ENCODE results near the gene CD84.
A peak's percentile ranks its signal among the peaks of the same experiment; 100 is the strongest.
"Not testable (repeated sequence)": the region's sequence is repeated elsewhere in the genome, so short reads cannot be mapped to it uniquely, and the experiment has no call there.

CD84 gene

DNA sequence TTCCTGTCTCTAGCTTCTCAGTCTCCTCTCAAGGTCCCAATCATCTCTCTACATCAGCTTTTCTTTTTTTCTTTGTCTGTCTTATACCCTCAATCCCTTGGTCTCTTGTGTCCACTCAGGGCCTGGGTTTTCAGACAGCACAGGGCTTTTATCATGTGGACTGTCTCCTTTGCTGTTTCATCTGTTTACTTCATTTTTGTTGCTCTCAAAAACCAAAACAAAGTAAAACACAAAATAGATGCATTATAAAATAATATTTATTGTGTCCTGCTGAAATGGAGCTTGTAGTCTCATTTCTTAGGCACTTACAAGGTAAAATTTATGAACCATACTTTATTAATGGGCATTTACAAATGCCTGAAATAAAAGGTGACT lies 38.5 kb downstream of the CD84 start:
- DNase-seq: no peak

DNA sequence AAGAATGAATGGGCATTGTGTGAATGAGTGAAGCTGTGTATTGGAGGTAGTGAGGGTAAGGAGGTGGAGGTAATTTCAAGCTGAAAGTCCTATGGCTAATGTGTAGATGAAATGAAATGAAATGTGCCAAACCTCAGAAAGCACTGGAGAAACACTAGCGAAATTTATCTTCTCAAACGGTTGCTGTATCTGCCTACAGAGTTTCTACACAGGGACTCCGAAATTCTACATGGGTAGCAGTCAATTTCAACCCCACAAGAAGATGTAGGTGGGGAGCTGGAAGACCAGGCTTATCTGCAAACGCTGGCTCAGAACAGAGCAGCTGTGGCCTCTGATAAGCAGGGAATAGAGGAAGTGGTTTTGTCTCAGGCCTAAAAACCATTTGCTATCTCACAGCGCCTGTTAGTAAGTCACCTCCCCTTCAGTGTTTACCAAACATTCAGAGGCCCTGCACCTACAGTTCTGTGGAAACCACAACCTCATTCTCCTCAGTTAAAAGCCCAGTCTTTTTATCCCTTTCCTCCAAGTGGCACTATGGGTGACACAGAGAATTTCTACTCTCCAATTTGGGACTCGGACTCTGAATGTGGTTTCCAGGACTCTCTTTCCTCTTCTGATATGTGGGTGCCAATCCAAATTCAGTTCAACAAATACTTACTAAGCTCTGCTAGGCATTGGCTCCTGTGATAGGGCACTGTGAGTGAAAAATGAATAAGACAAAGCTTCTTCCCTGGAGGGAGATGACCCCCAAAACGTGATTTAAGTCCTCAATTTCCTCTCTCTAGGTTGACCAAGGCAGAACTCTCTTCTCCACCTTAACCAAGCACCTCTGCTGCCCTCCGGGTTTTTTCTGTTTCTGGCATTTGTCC lies 39.1 kb downstream of the CD84 start:
- peak; percentile 50 to 72 (median 69) for DNase-seq

DNA sequence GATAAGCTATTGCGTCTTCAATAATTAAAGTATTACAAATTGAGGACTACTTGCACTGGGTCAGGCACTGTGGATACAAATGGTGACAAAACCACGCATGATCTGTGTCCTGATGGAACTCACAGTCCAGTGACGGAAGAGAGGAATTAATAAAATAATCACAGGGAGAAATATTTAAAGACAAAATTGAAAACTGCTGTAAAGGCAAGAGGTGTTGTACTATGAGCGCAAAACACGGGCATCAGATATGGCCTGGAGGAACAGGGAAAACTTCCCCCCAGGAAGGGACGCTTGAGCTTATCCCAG lies 39.7 kb downstream of the CD84 start:
- no peak for DNase-seq

DNA sequence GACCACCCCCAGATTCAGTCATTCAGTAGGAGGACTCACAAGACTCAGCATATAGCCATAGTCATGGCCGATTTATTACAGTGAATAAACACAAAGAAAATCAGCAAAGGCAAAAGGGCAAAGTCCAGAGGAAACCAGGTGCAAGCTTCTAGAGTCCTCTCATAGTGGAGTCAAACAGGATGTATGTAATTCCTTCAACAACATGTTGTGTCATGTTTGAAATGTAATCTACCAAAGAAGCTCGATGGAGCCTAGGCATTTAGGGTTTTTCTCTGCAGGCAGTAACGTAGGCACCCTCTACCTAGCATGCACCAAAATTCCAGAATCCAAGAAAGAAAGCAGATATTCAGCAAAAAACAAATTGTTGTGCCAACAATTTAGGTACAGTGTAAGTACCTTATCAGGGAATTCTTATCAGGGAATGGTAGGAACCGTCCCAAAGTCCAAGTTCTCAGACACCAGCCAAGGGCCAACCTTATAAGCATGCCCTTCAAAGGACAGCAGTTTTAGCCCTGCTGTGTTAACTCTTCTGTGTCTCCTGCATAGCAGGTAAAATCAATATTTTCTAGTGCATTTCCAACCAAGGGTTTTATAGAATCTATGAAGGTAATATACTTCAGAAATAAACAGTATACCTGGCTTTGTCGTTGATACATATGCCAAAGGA lies 40.2 kb downstream of the CD84 start:
- DNase-seq: no peak

DNA sequence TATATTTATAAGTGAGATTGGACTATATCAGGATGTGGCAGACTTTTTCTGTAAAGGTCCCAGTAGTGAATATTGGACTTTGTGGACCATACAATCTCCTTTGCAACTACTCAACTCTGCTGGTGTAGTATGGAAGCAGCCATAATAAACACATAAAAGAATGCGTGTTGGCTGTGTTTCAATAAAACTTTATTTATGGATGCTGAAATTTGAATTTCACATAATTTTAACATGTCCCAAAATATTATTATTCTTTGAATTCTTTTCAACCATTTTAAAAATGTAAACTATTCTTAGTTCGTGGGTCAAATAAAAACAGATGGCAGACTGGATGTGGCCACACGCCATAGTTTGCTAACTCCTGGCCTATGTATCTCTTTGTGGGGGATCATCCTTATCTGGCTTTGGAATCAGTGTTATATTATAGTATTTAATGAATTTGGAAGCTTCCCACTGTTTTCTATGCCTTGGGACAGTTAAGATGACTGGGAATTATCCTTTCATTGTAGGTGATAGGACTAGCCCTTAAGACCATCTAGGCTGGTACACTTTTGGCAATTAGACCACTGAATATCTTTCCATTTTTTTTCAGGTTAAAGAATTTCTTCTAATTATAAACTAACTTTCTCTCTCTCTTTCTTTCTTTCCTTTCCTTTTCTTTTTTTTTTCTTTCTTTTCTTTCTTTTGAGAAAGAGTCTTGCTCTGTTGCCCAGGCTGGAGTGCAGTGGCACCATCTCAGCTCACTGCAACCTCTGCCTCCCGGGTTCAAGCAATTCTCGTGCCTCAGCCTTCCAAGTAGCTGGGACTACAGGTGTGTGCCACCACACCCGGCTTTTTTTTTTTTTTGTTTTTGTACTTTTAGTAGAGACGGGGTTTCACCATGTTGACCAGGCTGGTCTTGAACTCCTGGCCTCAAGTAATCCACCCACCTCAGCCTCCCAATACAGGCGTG lies 41.3 kb downstream of the CD84 start:
- DNase-seq: no peak

DNA sequence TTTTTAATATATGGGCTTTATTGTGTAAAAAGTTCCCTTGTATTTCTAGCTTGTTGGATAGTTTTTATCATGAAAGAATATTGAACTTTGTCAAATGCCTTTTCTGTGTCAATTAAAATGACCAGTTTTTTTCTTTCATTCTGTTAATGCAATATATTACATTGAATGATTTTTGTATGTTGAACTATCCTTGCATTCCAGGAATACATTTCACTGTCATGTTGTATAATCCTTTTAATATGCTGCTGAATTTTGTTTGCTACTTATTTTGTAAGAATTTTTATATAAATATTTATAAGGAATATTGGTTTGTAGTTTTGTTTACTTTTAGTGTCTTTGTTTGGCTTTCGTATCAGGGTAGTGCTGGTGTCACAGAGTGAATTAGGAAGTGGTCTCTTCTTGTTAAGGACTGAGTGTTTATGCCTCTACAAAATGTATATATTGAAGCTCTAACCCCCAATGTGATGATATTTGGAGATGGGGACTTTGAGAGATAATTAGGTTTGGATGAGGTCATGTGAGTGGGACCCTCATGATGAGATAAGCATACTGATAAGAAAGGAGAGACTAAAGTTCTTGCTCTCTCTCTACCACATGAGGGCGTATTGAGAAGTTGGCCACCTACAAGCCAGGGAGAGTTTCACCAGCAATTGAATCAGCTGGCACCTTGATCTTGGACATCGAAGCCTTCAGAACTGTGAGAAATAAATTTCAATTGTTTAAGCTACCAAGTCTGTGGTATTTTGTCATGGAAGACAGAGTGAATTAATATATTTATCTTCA lies 44.3 kb downstream of the CD84 start:
- DNase-seq: no peak

DNA sequence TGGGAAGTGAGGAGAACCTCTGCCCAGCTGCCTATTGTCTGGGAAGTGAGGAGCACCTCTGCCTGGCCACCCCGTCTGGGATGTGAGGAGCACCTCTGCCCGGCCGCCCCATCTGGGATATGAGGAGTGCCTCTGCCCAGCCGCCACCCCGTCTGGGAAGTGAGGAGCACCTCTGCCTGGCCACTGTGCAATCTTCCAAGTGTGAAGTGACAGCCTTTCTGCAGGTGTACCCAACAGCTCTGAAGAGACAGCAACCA lies 46.8 kb downstream of the CD84 start:
- DNase-seq: not testable (repeated sequence)

DNA sequence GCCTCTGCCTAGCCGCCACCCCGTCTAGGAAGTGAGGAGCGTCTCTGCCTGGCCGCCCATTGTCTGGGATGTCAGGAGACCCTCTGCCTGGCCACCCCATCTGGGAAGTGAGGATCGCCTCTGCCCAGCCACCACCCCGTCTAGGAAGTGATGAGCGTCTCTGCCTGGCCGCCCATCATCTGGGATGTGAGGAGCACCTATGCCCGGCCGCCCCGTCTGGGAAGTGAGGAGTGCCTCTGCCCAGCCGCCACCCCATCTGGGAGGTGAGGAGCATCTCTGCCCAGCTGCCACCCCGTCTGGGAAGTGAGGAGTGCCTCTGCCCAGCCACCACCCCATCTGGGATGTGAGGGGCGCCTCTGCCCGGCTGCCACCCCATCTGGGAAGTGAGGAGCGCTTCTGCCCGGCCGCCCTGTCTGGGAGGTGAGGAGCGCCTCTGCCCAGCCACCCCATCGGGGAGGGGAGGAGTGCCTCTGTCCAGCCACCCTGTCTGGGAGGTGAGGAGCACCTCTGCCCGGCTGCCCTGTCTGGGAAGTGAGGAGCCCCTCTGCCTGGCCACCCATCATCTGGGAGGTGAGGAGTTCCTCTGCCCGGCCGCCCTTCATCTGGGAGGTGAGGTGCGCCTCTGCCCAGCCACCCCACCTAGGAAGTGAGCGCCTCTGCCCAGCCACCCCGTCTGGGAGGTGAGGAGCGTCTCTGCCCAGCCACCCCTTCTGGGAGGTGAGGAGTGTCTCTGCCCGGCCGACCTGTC lies 47.3 kb downstream of the CD84 start:
- DNase-seq: not testable (repeated sequence)

DNA sequence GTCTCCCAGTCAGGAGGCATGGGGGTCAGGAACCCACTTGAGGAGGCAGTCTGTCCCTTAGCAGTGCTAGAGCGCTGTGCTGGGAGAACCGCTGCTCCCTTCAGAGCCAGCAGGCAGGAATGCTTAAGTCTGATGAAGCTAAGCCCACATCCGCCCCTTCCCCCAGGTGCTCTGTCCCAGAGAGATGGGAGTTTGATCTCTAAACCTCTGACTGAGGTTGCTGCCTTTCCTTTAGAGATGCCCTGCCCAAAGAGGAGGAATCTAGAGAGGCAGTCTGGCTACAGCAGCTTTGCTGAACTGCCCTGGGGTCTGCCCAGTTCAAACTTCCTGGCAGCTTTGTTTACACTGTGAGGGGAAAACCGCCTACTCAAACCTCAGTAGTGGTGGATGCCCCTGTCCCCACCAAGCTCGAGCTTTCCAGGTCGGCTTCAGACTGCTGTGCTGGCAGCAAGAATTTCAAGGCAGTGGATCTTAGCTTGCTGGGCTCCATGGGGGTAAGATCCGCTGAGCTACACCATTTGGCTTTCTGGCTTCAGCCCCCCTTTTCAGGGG lies 49.8 kb downstream of the CD84 start:
- DNase-seq: not testable (repeated sequence)

DNA sequence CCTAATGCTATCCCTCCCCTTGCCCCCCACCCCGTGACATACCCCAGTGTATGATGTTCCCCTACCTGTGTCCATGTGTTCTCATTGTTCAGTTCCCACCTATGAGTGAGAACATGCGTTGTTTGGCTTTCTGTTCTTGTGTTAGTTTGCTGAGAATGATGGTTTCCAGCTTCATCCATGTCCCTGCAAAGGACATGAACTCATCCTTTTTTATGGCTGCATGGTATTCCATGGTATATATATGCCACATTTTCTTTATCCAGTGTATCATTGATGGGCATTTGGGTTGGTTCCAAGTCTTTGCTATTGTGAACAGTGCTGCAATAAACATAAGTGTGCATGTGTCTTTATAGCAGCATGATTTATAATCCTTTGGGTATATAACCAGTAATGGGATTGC lies 55.5 kb downstream of the CD84 start:
- not testable (repeated sequence) for DNase-seq

DNA sequence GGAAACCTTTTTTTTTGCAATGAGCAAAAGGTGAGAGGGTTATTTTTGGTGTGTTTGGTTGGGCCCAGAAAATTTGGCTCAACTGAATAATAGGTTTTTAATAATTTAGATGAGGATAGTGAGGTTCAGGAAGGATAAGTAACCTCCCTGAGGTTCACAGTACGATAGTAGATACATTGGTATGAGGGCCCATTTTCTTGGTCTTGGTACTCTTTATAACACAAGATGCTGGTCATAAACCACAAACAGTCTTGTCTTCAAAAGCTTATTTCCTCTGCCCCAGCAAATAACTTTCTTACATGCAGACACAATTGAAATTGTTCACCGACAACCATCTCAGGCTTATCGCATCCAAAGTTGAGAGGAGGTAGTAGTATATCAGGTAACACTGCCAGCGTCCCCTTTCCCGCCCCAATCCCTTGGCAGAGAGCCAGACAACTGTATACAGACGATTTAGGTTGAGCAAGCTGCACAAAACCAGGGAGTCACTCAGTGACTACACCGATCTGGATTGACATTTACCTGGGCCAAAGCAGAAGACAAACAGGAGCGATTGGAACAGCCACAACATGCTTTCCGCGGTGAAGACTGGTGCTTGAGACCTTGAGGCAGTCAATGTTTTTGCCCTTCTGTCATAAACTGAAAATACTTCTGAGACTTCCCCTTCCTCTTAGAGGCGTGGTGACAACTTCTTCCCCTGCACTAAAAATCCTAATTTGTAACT lies 56.5 kb downstream of the CD84 start, which contains the start of gene SLAMF6:
Gene SLAMF6 (minus strand): TSS at position 634 of the 724 bp plus-strand sequence. CDS start 63 bp downstream, at position 571.
- peak; percentile 30 to 74 (median 48) for DNase-seq

DNA sequence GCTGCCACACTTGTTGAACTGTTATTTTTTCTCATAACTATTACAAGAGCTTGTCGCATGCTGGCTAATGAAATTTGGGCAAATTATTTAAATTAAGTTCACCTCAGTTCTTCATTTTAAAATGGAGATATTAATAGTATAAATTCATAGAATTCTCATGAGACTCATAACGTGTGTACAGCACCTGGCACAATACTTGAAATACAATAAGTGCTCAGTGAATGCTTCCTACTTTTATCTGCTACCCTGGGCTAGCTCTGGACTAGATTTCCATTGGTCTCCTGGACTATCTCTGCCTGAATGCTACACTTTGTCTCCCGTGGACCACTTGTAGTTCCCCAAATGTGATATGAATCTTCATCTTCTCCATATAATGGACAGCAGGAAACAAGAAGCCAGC lies 57.2 kb downstream of the CD84 start:
- DNase-seq: no peak

DNA sequence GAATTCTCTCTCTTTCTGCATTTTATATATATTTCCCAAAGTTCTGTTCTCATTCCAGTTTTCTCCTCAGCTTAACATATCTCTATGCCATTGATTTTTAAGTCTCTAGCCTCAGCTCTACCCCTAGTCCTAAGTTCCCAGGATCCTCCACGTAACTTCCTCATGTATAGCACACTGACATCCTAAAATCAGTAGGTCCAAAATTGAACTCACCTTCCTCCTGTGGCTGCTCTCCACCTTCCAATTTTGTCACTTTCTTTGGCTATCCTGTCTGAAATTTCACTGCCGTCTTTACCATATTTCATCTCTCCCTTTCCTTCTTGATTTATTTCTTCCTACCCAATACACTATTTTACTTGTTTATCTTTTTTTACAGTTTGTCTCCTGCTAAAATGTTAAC lies 57.7 kb downstream of the CD84 start:
- no peak for DNase-seq

DNA sequence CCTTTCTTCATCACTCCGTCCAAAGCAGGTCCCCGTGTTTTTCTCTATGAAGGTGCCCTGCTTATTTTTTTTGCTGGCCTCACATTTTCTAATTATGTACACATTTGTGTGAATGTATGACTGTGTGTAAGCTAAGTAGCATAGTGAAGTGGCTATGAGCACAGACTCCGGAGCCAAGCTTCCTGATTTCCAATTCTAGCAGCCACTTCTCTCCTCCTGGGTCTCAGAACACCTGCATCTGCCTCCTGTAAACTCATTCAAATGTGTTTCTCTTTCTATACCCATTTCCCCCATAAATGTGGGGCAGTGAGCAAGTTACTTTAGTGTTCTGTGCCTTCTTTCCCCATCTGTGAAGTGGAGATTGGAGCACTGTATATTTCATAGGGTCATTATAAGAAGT lies 58.3 kb downstream of the CD84 start:
- DNase-seq: peak in 3 of 4 experiments; percentile 42 to 48 (median 47)

DNA sequence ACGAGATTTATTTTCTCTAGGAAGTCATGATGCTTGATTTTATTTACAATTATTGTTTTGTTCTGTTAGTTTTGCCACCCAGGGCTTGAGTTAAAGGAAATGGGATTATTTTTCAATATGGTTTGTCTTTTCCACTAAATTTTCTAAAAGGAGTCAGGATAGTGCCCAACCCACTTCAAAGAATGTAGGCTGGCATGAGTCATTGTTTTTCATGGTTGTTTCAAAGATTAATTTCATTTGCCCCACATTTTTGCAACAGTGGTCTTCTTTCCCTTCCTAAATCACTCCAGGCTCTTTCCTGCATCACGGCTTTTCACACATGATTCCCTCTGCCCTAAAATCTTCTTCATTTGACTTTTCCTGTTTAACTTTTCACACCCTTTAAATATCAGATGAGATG lies 58.7 kb downstream of the CD84 start:
- peak in 1 of 4 experiments; percentile 33 for DNase-seq

DNA sequence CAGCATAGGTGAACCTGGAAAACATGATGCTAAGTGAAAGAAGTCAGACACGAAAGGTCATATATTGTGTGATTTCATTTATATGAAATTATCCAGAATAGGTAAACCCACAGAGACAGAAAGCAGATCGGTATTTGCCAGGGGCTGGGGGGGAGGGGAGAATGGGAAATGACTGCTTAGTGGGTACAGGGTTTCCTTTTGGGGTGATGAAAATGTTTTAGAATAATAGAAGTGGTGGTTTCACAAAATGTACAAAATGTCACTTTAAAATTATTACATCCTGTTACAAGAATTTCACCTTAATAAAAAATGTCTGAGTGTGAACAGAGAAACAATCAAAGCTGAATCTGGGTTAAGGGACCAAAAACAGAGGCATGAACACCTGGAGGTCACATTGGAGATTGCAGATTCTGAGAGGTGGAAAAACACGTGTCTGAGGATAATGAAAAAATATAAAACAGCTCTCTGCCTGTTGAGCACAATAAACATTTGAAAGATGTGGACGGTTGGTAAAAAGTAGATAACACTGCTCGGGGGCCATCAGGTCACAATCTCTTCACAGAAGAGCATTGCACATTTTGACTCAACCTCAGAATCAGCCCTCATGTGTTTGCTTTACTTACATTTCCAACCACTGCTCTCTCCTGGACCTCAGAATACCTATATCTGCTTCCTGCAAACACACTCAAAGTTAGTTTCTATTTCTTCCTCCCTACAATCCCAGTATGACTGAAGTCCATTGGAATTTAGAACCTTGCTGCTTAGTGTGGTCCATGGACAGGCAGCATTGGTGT lies 59.5 kb downstream of the CD84 start:
- DNase-seq: no peak

DNA sequence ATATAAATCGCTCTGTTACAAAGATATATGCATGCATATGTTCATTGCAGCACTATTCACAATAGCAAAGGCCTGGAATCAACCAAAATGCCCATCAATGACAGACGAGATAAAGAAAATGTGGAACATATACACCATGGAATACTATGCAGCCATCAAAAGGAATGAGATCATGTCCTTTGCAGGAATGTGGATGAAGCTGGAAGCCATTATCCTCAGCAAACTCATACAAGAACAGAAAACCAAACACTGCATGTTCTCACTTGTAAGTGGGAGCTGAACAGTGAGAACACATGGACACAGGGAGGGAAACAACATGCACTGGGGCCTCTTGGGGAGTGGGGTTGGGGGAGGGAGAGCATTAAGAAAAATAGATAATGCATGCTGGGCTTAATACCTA lies 61.8 kb downstream of the CD84 start:
- DNase-seq: not testable (repeated sequence)

DNA sequence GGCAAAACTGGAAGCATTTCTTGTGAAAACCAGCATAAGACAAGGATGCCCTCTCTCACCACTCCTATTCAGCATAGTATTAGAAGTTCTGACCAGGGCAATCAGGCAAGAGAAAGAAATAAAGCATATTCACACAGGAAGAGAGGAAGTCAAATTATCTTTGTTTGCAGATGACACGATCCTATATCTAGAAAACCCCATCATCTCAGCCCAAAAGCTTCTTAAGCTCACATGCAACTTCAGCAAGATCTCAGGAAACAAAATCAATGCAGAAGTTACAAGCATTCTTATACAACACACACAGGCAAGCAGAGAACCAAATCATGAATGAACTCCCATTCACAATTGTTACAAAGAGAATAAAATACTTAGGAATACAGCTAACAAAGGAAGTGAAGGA lies 63.4 kb downstream of the CD84 start:
- DNase-seq: peak in 2 of 4 experiments; percentile 29 to 41

DNA sequence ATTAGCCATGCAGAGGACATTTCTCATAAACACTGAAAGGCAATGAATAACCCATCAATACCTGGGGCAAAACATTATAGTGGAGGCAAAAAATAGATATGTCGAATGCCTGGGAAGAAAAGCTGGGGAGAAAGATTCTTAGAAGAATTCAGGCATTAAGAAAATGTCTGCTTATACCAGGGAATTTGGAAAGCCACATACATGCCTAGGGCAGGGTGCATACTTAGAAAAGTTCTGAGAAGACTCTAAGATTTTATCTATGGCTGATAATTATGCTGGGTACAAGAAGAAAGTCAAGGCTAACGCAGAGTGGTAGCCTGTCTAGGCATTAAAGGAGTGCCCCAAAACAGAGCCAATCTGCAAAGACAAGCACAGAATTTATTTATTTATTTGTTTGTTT lies 74.6 kb downstream of the CD84 start:
- DNase-seq: no peak

DNA sequence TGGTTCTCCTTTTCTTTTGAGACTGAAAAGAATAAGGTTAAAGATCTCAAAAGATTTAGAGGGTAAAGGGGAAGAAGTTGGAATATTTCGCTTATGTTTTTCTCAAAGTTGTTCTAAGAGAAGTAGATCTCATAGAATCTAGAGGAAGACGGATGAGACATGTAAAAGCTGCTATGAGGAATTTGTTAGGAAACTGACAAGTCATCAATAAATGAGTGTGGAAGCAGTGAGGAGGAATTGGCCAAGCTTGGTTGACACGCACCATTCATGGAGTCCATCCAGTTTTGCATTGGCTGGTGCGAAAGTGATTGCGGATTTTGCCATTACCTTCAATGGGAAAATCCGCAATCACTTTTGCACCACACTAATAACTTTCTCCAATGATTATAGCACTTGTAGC lies 76.2 kb downstream of the CD84 start:
- peak in 1 of 4 experiments; percentile 22 for DNase-seq

Measured in suppressor macrophage (primary cell).